Measurements from ENCODE around the gene SARDH. TPM values are rescaled to one million over a fixed set of nuclear protein-coding genes. Genes with fewer than 3 reads are reported as not detected.

SARDH gene
- total RNA-seq, 1 donor from 2014 or later, result 1.2 TPM

- H3K9me3 Mint-ChIP-seq (ENCODE audit: low read depth), result no peaks in the 10 kb centered on the region
- no peak overlapping the region for H3K4me3 Mint-ChIP-seq (ENCODE audit: unreplicated experiment)
- no peak for TF ChIP-seq CTCF (IDR thresholded peaks at IDR 0.05)
- no peak for DNase-seq (ENCODE audit: low spot score)
- H3K27me3 Mint-ChIP-seq (ENCODE audit: low read depth), result peaks cover 49% of the 10 kb centered on the region
- no peaks in the 10 kb centered on the region for H3K4me1 Mint-ChIP-seq (ENCODE audit: low read depth)
- H3K36me3 Mint-ChIP-seq (ENCODE audit: low read depth), result no peaks in the 10 kb centered on the region
- H3K27ac Mint-ChIP-seq (ENCODE audit: unreplicated experiment), result no peak overlapping the region
Observed at GRCh38 chr9:133647148-133647547, 91.0 kb downstream of the SARDH start.

DNA sequence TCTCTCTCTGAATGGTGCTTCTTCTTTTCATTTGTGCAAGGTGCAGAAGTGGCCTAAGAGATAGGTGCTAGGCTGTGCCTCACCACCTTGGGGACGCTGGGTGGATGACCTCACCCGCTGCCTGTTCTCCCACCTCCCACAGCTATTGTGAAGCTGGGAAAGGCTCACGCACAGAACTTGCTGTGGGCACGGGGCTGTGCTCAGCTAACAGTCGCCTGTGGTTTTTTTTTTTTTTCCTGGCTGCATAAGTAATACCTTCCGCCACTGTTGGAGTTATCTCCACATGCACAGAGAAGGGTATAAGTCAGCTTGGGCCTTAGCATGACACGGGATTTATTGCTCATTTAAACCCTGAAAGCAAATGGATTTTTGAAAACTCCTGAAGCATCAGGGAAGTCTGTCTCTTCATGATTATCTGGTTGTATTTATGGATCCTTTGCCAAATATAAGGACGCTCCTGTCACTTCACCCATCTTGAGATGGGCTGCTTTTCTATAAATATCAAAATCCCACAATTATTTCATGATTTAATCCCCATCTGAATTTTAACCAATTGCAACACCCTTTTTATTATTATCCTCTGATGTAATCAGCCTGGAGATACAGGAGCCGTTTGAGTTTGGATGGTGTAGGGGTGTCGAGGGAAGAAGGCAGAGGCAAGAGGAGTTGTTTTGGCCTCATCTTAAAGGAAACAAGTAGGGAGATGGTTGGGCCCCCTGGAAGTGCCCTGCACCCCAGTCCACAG, 93.0 kb downstream of the SARDH start:
- no peaks in the 10 kb centered on the region for H3K36me3 Mint-ChIP-seq (ENCODE audit: low read depth)
- TF ChIP-seq CTCF (IDR thresholded peaks at IDR 0.05), result no peak
- no peak overlapping the region for H3K27ac Mint-ChIP-seq (ENCODE audit: unreplicated experiment)
- H3K4me3 Mint-ChIP-seq (ENCODE audit: unreplicated experiment), result no peak overlapping the region
- H3K27me3 Mint-ChIP-seq (ENCODE audit: low read depth), result peaks cover 58% of the 10 kb centered on the region
- H3K4me1 Mint-ChIP-seq (ENCODE audit: low read depth), result no peaks in the 10 kb centered on the region
- no peaks in the 10 kb centered on the region for H3K9me3 Mint-ChIP-seq (ENCODE audit: low read depth)
- no peak for DNase-seq (ENCODE audit: low spot score)

DNA sequence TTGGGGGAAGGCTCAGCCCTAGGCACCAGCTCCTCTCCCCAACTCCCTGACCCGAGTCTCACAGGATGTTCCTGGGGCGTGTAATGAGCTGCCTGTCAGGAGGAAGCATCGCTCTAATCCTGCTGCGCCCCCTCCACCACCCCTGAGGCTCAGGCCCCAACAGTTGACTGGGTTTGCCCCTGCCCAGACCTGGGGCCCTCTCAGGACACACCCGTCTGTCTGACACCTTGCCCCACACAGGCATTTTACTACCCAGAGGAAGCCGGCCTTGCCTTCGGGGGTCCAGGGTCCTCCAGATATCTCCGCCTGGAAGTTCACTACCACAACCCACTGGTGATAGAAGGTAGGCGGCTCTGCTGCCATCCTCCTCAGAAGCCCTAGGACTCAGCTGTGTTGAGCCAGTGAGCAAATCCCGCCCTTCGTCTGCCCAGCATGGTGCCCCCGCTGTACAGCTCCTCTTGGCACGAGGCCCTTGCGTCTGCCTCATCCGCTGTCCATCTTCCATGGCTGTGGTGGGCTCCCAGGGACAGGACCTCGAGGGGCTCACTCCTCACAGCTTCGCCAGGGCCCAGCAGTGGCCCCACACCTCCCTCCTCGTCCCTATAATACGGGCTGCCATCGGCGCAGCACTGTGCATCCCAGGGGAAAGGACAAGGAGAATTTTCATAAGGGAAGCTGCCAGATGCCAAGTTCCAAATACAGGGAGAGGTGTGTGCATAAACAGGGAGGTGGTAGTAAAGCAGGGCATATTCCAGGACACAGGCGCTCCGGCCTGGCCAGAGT, 94.0 kb downstream of the SARDH start:
- Mint-ChIP-seq H3K27ac (ENCODE audit: unreplicated experiment) (no peak overlapping the region), H3K36me3 (ENCODE audit: low read depth) (no peaks in the 10 kb centered on the region), H3K4me1 (ENCODE audit: low read depth) (no peaks in the 10 kb centered on the region), H3K9me3 (ENCODE audit: low read depth) (no peaks in the 10 kb centered on the region), H3K27me3 (ENCODE audit: low read depth) (peaks cover 54% of the 10 kb centered on the region), H3K4me3 (ENCODE audit: unreplicated experiment) (no peak overlapping the region)
- DNase-seq (ENCODE audit: low spot score), result peak; percentile 73
- TF ChIP-seq CTCF (IDR thresholded peaks at IDR 0.05), result no peak

- Mint-ChIP-seq H3K4me3 (ENCODE audit: unreplicated experiment) (no peak overlapping the region), H3K9me3 (ENCODE audit: low read depth) (no peaks in the 10 kb centered on the region), H3K4me1 (ENCODE audit: low read depth) (no peaks in the 10 kb centered on the region), H3K36me3 (ENCODE audit: low read depth) (no peaks in the 10 kb centered on the region), H3K27me3 (ENCODE audit: low read depth) (peaks cover 52% of the 10 kb centered on the region), H3K27ac (ENCODE audit: unreplicated experiment) (no peak overlapping the region)
- DNase-seq (ENCODE audit: low spot score), result peak; percentile 60
- TF ChIP-seq CTCF (IDR thresholded peaks at IDR 0.05), result no peak
Observed at GRCh38 chr9:133643362-133643755, 94.8 kb downstream of the SARDH start.

GRCh38 chr9:133642708-133643361, 95.3 kb downstream of the SARDH start:
- DNase-seq (ENCODE audit: low spot score), result no peak
- no peaks in the 10 kb centered on the region for H3K36me3 Mint-ChIP-seq (ENCODE audit: low read depth)
- no peak overlapping the region for H3K27ac Mint-ChIP-seq (ENCODE audit: unreplicated experiment)
- H3K27me3 Mint-ChIP-seq (ENCODE audit: low read depth), result peaks cover 52% of the 10 kb centered on the region
- TF ChIP-seq CTCF (IDR thresholded peaks at IDR 0.05), result no peak
- H3K4me1 Mint-ChIP-seq (ENCODE audit: low read depth), result no peaks in the 10 kb centered on the region
- H3K9me3 Mint-ChIP-seq (ENCODE audit: low read depth), result no peaks in the 10 kb centered on the region
- no peak overlapping the region for H3K4me3 Mint-ChIP-seq (ENCODE audit: unreplicated experiment)

Measured in chondrocyte (in vitro differentiated cells).